SK-N-SH treated with all-trans-retinoic acid at 6 μM for 48 hours (cell line): Measurements from ENCODE around the gene FTO.
"Not testable (repeated sequence)": the region's sequence is repeated elsewhere in the genome, so short reads cannot be mapped to it uniquely, and the experiment has no call there.

Experiments
- ATAC-seq: fragments of 200-7000 bp; cut with Tn5 transposase; 3 replicates; pipeline ENCODE4 v1.9.1; 2020; ENCODE audit warnings: mild to moderate bottlenecking, moderate library complexity
- ARNTL ChIP-seq: fragments of 450-650 bp; formaldehyde crosslinking; IDR thresholded peaks from 2 replicates; pipeline ENCODE4 v1.5.0; 2020; ENCODE audit warnings: low read depth, mild to moderate bottlenecking, moderate library complexity, borderline replicate concordance
- BACH2 ChIP-seq: fragments of 250-450 bp; sonication (Bioruptor Pico); IDR thresholded peaks from 2 replicates; pipeline ENCODE4 v1.9.0; 2021; ENCODE audit warnings: mild to moderate bottlenecking, borderline replicate concordance
- CSDC2 ChIP-seq: fragments of 250-450 bp; sonication (Bioruptor Pico); IDR thresholded peaks from 2 replicates; pipeline ENCODE4 v1.5.0; 2020; ENCODE audit warnings: mild to moderate bottlenecking, moderate library complexity
- ESRRG ChIP-seq: fragments of 250-450 bp; sonication (Bioruptor Pico); IDR thresholded peaks from 2 replicates; pipeline ENCODE4 v1.6.1; 2021; ENCODE audit warnings: mild to moderate bottlenecking
- GLIS3 ChIP-seq: fragments of 250-450 bp; sonication (Bioruptor Pico); IDR thresholded peaks from 2 replicates; pipeline ENCODE4 v1.5.0; 2020; ENCODE audit warnings: mild to moderate bottlenecking, moderate library complexity
- OSR1 ChIP-seq: fragments of 250-450 bp; sonication (Bioruptor Pico); IDR thresholded peaks from 2 replicates; pipeline ENCODE4 v1.8.0; 2022; ENCODE audit warnings: moderate library complexity, mild to moderate bottlenecking, inconsistent platforms
- PPARA ChIP-seq: fragments of 250-450 bp; sonication (Bioruptor Pico); IDR thresholded peaks from 2 replicates; pipeline ENCODE4 v1.5.0; 2020; ENCODE audit warnings: mild to moderate bottlenecking, borderline replicate concordance
- RARB ChIP-seq: fragments of 250-450 bp; sonication (Bioruptor Pico); IDR thresholded peaks from 2 replicates; pipeline ENCODE4 v1.8.0; 2021; ENCODE audit warnings: mild to moderate bottlenecking, moderate library complexity
- SNAI2 ChIP-seq: fragments of 250-450 bp; sonication (Bioruptor Pico); IDR thresholded peaks from 2 replicates; pipeline ENCODE4 v1.5.0; 2020; ENCODE audit warnings: mild to moderate bottlenecking, moderate library complexity
- TOX ChIP-seq: fragments of 250-450 bp; sonication (Bioruptor Pico); IDR thresholded peaks from 2 replicates; pipeline ENCODE4 v1.8.0; 2021; ENCODE audit warnings: mild to moderate bottlenecking, moderate library complexity, borderline replicate concordance
- ZC3H10 ChIP-seq: fragments of 250-450 bp; sonication (Bioruptor Pico); IDR thresholded peaks from 2 replicates; pipeline ENCODE4 v1.5.1; 2021; ENCODE audit warnings: mild to moderate bottlenecking, moderate library complexity
- ZFP30 ChIP-seq: fragments of 450-650 bp; formaldehyde crosslinking; IDR thresholded peaks from 2 replicates; pipeline ENCODE4 v1.5.0; 2022; ENCODE audit warnings: mild to moderate bottlenecking, moderate library complexity
- ZNF565 ChIP-seq: fragments of 450-650 bp; formaldehyde crosslinking; conservative IDR thresholded peaks from 2 replicates; pipeline ENCODE4 v1.5.0; 2020; ENCODE audit warnings: low read depth, mild to moderate bottlenecking, moderate library complexity
- ZNF70 ChIP-seq: fragments of 450-650 bp; formaldehyde crosslinking; IDR thresholded peaks from 2 replicates; pipeline ENCODE4 v1.5.0; 2020; ENCODE audit warnings: mild to moderate bottlenecking, moderate library complexity
- ZNF8 ChIP-seq: fragments of 450-650 bp; formaldehyde crosslinking; IDR thresholded peaks from 2 replicates; pipeline ENCODE4 v1.5.0; 2020; ENCODE audit warnings: mild to moderate bottlenecking, moderate library complexity
- TF ChIP-seq, protein P1 (sequence below): fragments of 250-450 bp; sonication (Bioruptor Pico); IDR thresholded peaks from 2 replicates; pipeline ENCODE4 v1.5.0; 2020; ENCODE audit warnings: mild to moderate bottlenecking, moderate library complexity
- TF ChIP-seq, protein P2 (sequence below): fragments of 250-450 bp; sonication (Bioruptor Pico); IDR thresholded peaks from 2 replicates; pipeline ENCODE4 v1.5.1; 2020; ENCODE audit warnings: low read depth, mild to moderate bottlenecking, moderate library complexity
- TF ChIP-seq, protein P3 (sequence below): fragments of 250-450 bp; sonication (Bioruptor Pico); IDR thresholded peaks from 2 replicates; pipeline ENCODE4 v1.5.1; 2021; ENCODE audit warnings: mild to moderate bottlenecking, moderate library complexity
- TF ChIP-seq, protein P4 (sequence below): fragments of 250-450 bp; sonication (Bioruptor Pico); IDR thresholded peaks from 2 replicates; pipeline ENCODE4 v1.8.0; 2020; ENCODE audit warnings: mild to moderate bottlenecking, moderate library complexity, borderline replicate concordance

Gene FTO

DNA sequence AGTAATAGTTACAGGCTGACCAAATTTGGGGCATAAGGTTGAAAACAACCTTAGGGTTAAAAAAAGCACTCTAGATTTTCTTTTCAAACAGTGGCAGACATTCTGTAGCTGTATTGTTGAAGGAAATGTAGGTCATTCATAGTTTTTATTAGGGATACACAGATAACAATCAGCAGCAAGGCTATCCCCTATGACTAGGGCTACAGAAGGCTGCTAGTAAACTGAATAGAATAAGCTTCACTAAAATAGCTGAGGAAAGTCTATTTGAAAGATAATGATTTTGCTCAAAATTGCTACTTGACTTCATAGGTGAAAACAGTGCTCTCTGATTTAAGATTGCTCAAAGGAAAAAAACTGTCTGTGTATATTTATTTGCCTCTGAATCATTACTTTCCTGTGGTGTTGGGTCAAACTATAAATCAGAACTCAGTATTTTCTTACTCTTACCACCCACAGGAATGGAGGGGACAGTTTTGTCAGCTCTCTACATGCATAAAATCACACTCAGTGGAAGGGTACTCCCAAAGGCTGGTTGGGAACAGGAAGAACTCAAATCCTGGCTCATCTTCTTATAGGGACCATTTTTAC, 25.1 kb upstream of the FTO start (continued):
- TF ChIP-seq, protein P1, sequence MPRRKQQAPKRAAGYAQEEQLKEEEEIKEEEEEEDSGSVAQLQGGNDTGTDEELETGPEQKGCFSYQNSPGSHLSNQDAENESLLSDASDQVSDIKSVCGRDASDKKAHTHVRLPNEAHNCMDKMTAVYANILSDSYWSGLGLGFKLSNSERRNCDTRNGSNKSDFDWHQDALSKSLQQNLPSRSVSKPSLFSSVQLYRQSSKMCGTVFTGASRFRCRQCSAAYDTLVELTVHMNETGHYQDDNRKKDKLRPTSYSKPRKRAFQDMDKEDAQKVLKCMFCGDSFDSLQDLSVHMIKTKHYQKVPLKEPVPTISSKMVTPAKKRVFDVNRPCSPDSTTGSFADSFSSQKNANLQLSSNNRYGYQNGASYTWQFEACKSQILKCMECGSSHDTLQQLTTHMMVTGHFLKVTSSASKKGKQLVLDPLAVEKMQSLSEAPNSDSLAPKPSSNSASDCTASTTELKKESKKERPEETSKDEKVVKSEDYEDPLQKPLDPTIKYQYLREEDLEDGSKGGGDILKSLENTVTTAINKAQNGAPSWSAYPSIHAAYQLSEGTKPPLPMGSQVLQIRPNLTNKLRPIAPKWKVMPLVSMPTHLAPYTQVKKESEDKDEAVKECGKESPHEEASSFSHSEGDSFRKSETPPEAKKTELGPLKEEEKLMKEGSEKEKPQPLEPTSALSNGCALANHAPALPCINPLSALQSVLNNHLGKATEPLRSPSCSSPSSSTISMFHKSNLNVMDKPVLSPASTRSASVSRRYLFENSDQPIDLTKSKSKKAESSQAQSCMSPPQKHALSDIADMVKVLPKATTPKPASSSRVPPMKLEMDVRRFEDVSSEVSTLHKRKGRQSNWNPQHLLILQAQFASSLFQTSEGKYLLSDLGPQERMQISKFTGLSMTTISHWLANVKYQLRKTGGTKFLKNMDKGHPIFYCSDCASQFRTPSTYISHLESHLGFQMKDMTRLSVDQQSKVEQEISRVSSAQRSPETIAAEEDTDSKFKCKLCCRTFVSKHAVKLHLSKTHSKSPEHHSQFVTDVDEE (CRISPR knock-in tag): no peak
- TF ChIP-seq, protein P2, sequence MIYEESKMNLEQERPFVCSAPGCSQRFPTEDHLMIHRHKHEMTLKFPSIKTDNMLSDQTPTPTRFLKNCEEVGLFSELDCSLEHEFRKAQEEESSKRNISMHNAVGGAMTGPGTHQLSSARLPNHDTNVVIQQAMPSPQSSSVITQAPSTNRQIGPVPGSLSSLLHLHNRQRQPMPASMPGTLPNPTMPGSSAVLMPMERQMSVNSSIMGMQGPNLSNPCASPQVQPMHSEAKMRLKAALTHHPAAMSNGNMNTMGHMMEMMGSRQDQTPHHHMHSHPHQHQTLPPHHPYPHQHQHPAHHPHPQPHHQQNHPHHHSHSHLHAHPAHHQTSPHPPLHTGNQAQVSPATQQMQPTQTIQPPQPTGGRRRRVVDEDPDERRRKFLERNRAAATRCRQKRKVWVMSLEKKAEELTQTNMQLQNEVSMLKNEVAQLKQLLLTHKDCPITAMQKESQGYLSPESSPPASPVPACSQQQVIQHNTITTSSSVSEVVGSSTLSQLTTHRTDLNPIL (CRISPR knock-in tag): no peak
- TF ChIP-seq ZNF70 (CRISPR knock-in tag) (no peak), CSDC2 (CRISPR knock-in tag) (no peak), ARNTL (CRISPR knock-in tag) (no peak)

DNA sequence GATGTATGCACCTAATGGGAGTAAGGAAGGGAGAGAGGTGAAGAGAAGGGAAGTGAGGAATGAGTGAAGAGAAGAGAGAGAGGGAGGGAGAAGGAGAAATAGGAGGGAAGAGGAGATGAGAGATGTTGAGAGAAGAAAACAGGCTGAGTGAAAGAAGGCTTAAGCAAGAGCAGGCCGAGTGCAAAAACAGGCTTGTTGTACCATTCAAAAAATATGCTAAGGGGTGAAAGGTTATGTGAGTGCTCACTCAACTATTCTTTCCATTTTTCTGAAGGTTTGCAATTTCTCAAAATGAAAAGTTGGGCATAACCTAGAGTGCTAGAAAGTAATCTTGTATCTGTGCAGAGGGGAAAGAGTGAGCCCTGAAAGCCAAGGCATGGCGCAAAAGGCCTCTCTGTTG, 23.2 kb upstream of the FTO start:
- TF ChIP-seq, protein P3, sequence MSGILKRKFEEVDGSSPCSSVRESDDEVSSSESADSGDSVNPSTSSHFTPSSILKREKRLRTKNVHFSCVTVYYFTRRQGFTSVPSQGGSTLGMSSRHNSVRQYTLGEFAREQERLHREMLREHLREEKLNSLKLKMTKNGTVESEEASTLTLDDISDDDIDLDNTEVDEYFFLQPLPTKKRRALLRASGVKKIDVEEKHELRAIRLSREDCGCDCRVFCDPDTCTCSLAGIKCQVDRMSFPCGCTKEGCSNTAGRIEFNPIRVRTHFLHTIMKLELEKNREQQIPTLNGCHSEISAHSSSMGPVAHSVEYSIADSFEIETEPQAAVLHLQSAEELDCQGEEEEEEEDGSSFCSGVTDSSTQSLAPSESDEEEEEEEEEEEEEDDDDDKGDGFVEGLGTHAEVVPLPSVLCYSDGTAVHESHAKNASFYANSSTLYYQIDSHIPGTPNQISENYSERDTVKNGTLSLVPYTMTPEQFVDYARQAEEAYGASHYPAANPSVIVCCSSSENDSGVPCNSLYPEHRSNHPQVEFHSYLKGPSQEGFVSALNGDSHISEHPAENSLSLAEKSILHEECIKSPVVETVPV (CRISPR knock-in tag): no peak
- TF ChIP-seq RARB (CRISPR knock-in tag): no peak
- TF ChIP-seq ZFP30 (CRISPR knock-in tag): no peak
- TF ChIP-seq OSR1 (CRISPR knock-in tag): no peak
- TF ChIP-seq ZNF565 (CRISPR knock-in tag): no peak
- no peak for TF ChIP-seq PPARA (CRISPR knock-in tag)
- no peak for ATAC-seq

DNA sequence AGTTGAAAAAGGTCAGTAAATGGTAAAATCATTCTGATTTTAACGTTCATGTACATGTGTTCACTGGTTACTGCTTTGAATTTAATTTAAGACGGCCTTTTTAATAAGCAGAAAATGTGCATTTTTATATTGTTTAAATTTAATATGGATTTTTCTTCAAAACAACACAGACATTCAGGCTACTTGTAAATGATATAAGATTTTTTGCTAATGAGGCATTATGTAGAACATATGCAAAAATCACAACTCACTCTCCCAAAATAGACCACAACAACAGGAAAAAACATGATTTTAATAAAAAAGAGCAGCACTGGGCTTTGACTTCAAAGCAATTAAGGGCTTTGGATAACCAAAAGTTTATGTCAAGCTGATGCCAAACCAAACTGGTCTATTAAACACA, 22.6 kb upstream of the FTO start:
- no peak for ATAC-seq
- TF ChIP-seq BACH2 (CRISPR knock-in tag) (no peak), SNAI2 (CRISPR knock-in tag) (no peak), ZFP30 (CRISPR knock-in tag) (no peak), ZNF565 (CRISPR knock-in tag) (no peak), TOX (CRISPR knock-in tag) (no peak), ZC3H10 (no peak), CSDC2 (CRISPR knock-in tag) (no peak), ESRRG (CRISPR knock-in tag) (no peak), GLIS3 (no peak), ZNF70 (CRISPR knock-in tag) (no peak), ZNF8 (no peak)
- TF ChIP-seq, protein P2 (CRISPR knock-in tag): no peak
- TF ChIP-seq, protein P3 (CRISPR knock-in tag): no peak
- TF ChIP-seq, protein P4, sequence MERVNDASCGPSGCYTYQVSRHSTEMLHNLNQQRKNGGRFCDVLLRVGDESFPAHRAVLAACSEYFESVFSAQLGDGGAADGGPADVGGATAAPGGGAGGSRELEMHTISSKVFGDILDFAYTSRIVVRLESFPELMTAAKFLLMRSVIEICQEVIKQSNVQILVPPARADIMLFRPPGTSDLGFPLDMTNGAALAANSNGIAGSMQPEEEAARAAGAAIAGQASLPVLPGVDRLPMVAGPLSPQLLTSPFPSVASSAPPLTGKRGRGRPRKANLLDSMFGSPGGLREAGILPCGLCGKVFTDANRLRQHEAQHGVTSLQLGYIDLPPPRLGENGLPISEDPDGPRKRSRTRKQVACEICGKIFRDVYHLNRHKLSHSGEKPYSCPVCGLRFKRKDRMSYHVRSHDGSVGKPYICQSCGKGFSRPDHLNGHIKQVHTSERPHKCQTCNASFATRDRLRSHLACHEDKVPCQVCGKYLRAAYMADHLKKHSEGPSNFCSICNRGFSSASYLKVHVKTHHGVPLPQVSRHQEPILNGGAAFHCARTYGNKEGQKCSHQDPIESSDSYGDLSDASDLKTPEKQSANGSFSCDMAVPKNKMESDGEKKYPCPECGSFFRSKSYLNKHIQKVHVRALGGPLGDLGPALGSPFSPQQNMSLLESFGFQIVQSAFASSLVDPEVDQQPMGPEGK (CRISPR knock-in tag): no peak

DNA sequence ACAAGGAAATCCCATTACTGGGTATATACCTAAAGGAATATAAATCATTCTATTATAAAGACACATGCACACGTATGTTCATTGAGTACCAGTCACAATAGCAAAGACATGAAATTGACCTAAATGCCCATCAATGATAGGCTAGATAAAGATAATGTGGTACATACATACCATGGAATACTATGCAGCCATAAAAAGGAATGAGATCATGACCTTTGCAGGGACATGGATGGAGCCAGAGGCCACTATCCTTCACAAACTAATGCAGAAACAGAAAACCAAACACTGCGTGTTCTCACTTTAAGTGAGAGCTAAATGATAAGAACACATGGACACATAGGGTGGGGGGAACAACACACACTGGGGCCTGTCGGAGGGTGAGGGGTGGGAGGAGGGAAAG, 18.6 kb upstream of the FTO start:
- ATAC-seq: not testable (repeated sequence)
